ENCODE data around the gene MTREX.

DNA sequence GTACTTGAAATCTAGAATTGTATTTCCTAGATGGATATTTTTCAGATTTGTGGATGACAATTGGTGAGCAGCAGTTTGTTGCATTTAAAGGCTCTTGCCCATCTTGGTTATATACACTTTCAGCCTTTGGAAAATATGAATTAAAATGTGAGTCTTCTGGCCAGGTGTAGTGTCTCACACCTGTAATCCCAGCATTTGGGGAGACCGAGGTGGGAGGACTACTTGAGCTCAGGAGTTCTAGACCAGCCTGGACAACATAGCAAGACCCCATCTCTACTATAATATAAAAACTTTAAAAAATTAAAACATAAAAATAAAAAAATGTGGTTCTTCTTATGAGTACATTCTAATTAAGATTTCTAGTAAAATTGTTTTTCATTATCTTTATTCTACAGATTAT is 102.0 kb downstream of the MTREX start:
- TF ChIP-seq CTCF (IDR thresholded peaks at IDR 0.05; ENCODE audit: low read depth, low read length, poor library complexity, severe bottlenecking) (no peak), EZH2phosphoT487 (IDR thresholded peaks at IDR 0.05; ENCODE audit: borderline replicate concordance, low read length) (no peak)
